ENCODE data around the gene PAH.

Gene PAH

GRCh38 chr12:102950107-102950949 is 33.3 kb upstream of the PAH start:
- DNase-seq = no peak

- DNase-seq = peak; percentile 43
These were observed 31.9 kb upstream of the PAH start for GRCh38 chr12:102948941-102949352.

GRCh38 chr12:102946042-102946441 is 29.0 kb upstream of the PAH start:
- no peak for DNase-seq

- DNase-seq = no peak
These were observed 22.7 kb upstream of the PAH start for GRCh38 chr12:102939670-102940222.

GRCh38 chr12:102939059-102939458 is 22.0 kb upstream of the PAH start:
- no peak for DNase-seq

- DNase-seq = no peak
These were observed 16.1 kb upstream of the PAH start for GRCh38 chr12:102933168-102933567.

- no peak for DNase-seq
These were observed 10.2 kb upstream of the PAH start for GRCh38 chr12:102927220-102927619.

DNA sequence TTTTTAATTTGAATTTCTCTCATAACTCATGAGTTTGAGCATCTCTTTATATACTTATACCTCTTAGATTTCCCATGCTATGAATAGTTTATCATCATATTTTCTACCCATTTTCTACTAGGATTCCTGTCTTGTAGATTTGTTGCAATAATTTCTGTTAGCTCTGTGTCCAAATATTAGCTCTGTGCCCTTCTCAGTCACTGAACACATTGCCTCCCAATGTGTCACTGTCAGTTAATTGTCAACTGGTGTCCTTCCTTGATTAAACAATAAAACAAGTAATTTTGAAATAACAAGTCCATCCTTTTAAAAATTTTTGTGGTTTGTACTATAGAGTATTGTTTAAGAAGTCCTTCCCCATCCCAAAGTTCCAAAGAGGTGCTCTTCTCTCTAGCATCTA is 4.2 kb upstream of the PAH start:
- no peak for DNase-seq

DNA sequence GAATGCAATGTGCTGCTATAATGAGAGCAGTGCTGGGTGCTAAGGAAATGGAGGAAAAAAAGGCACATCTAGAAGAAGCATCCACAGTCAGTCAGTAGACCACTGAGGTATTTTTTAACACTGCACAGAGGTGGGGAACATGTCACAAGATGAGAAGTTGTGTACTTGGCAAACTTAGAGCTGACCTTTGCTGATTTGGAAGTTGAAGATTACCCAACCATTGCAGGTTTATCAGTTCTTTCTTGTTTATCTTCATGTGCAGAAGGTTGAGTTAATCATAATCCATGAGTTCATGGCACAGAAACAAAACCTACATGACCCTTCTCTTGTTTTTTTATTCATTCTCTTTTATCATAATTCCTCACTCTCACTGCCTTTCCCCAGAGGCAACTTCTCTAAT is 3.2 kb upstream of the PAH start:
- DNase-seq = no peak

DNA sequence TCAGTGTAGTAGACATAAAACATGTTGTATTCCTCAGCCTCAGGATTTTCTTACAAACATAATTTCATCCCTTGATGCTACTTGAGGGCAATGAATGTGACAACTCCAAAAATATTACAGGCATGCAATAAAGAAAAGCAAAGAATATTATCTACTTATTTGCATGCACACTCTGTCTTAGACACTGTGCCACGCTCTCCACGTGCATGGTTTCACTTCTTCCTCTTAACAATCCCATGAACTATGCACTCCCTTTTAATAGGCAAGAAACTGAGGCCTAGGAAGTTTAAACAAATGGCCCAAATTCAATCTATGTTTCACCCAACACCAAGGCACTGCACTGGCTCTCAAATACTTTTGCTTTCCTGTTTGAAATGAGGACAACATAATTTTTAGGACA is 1.8 kb upstream of the PAH start:
- no peak for DNase-seq

- DNase-seq = no peak
These were observed 605 bp downstream of the PAH start for GRCh38 chr12:102916252-102917025.

DNA sequence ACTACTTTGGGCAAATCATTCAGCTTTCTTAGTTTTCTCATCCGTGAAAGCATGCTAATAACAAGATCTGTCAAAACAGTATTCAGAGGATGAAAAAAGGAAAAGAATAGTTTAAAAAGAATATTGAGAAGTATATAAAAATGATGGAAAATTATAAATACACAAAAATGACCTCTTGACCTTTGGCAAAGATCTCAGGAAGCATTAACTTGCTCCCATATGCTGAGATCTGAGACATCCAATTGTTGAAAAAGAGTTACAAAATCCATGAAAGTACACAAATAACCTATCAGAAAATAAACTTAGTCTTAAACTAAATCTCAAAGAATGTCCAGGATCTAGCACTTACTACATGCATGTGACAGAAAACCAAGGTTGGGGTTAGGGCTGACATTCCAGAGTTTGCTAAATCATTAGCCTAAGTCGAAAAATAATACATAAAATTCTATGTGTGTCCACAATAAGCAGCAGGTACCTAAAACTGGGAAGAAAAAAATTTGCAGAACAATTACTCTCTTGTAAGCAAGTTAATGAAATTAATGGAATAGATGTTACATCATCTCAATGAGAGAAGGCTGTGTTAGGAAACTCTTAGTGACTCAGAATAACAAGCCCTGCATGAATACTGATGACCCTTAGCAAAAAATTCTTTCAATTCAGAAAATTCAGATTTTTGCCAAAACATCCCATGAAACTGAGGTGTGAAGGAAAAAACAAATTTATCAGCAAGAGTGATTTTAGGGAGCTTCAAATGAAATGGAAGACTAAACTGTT is 3.4 kb downstream of the PAH start:
- DNase-seq = no peak

- DNase-seq = no peak
These were observed 4.8 kb downstream of the PAH start for GRCh38 chr12:102912258-102912657.

- DNase-seq = no peak
These were observed 5.7 kb downstream of the PAH start for GRCh38 chr12:102911320-102911719.

DNA sequence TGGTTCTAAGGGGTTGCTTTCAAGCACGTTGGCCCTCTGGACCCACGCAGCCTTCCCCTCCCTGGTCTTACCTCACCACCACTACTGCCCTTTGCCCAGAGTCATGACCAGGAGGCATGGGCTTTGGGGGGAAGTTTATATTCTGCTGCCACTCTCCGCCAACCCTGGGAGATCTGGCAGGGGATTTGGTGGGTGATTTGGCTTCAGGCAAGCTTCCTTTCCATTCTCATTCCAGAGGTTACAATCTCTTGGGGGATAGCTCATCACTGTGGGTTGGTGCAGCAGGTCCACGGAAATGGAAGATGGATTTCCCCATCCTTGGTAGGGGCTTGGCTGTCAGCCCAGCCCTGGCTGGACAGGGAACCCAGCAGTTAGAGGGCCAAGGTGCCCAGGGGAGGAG is 6.3 kb downstream of the PAH start:
- DNase-seq = no peak

DNA sequence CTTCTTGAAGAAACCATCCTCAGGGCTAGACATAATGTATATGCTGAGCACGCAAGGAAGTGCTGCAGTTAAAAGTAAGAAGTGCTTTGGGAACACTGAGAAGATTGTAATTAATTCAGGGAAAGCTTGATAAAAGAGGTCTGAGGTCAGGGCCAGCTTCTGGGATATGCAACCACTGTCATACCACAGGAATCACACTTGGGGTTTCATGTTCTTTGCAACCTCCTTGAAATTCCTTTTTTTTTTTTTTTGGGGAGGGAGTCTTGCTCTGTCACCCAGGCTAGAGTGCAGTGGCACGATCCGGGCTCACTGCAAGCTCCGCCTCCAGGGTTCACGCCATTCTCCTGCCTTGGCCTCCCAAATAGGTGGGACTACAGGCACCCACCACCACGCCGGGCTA is 6.9 kb downstream of the PAH start:
- DNase-seq = no peak

- no peak for DNase-seq
These were observed 9.1 kb downstream of the PAH start for GRCh38 chr12:102907918-102908317.

- no peak for DNase-seq
These were observed 11.8 kb downstream of the PAH start for GRCh38 chr12:102905229-102905628.

DNA sequence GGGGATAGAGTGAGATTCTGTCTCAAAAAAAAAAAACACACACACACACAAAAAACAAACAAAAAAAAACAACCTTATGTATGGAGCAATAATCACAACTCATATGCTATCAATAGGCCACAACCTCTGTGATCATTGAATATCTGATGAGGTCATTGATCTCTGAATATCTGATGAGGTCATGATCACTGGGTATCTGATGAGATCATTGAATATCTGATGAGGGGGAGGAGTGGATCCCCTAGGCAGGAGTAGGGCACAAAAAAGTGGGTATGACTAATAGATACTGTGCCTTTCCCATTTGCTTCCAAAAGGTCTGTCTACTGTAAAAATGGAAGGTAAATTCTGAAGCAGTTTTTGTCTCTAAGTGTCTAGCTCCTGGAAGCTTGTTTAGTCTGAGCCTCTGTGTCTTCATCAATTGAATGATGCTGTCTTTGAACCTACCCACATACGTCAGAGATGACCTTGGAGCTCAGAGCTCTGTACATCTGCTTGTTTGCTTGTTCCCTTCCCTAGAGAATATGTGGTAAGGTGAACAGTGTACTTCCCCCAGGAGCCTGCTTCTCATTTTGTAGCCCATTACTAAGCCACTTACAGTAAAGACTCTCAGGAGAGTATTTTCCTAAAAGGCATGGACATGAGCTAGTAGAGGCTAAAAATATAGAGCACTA is 13.6 kb downstream of the PAH start:
- DNase-seq = no peak

DNA sequence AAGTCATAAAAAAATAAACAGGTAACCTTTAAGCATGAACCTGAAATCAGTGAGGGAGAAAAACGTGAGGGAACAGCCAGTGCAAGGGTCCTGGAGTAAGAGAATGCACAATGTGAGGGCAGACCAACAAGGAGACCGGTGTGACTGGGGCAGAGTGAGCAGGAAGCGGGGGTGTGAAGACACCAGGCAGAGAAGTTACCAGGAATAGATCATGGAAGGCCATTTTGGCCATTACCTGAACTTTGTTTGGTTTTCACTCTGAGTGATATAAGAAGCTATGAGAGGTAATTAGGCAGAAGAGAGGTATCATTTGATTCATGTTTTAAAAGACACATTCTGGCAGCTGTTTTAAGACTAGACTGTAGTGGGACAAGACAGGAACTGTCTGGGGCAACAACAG is 15.0 kb downstream of the PAH start:
- DNase-seq = no peak

DNA sequence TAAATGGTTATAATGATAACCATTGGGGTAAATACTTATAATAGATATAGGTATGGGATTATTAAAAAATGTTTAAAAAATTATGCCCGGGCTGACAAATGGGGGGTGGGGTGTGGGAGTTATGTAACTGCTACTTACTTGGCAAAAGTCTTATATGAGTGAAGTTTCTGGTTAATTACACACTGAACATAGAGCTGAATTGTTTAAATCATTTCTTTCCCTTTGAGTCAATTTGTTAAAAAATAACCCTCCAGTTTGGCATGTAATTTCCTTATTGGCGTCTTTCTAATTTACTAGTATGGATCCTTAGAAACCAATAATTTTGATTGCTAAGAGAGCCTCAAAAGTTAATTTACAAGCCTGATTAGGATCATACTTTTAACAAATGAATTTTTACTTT is 16.7 kb downstream of the PAH start:
- DNase-seq = no peak

DNA sequence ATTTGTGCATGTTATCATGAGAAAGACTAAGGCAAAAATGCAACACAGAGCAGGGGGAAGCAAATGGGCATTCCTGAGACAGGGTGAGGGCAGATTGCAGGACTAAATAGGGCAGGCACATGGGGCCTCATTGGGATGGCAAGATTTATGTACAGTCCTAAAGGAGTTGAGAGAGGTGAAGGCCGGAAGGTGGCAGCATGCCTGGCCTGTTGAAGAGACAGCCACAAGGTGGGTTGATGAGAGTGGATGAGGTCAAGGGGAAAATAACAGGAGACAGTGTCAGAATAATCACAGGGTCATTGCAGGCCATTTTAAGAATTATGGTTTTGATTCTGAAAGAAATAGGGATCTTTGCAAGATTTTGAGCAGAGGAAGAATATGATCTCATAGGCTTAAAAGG is 21.0 kb downstream of the PAH start:
- DNase-seq = no peak

- DNase-seq = no peak
These were observed 25.3 kb downstream of the PAH start for GRCh38 chr12:102891756-102892155.
